GM23338 (cell line): Measurements from ENCODE around the gene TP53I3.

ENCODE experiments used
- CTCF ChIP-seq, 2 experiments: fragments of 200-600 bp in 1 of 2; sonication (generic) in 1 of 2; conservative IDR thresholded peaks; 2 replicates each; pipeline versions ENCODE4 v1.5.1 to v1.6.1; 2016 to 2017; ENCODE audit warnings: antibody characterized with exemption in 2 of 2, low read depth in 2 of 2, mild to moderate bottlenecking in 2 of 2, moderate library complexity in 1 of 2
- STAT1 ChIP-seq: IDR thresholded peaks from one replicate; pipeline ENCODE4 v1.6.1; 2016; ENCODE audit warnings: antibody characterized with exemption; ENCODE audit not compliant: unreplicated experiment

DNA sequence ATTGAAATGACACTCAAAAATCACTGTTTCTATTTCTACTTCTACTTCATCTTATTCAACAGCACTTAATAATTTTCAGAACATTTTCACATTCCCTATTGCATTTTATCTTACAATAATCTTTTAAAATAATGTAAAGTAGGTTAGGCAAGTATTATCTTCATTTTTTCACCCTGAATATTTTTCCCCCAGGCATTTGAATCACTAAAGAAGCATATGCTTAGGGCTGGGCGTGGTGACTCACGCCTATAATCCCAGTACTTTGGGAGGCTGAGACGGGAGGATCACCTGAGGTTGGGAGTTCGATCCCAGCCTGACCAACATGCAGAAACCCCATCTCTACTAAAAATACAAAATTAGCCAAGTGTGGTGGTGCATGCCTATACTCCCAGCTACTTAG is 44.1 kb downstream of the TP53I3 start:
- no peak for TF ChIP-seq CTCF (conservative IDR thresholded peaks at IDR 0.05; ENCODE audit: low read depth in 2 of 2)
- TF ChIP-seq STAT1 = no peak
